Measurements from ENCODE around the gene TRIL.

Gene TRIL, protein sequence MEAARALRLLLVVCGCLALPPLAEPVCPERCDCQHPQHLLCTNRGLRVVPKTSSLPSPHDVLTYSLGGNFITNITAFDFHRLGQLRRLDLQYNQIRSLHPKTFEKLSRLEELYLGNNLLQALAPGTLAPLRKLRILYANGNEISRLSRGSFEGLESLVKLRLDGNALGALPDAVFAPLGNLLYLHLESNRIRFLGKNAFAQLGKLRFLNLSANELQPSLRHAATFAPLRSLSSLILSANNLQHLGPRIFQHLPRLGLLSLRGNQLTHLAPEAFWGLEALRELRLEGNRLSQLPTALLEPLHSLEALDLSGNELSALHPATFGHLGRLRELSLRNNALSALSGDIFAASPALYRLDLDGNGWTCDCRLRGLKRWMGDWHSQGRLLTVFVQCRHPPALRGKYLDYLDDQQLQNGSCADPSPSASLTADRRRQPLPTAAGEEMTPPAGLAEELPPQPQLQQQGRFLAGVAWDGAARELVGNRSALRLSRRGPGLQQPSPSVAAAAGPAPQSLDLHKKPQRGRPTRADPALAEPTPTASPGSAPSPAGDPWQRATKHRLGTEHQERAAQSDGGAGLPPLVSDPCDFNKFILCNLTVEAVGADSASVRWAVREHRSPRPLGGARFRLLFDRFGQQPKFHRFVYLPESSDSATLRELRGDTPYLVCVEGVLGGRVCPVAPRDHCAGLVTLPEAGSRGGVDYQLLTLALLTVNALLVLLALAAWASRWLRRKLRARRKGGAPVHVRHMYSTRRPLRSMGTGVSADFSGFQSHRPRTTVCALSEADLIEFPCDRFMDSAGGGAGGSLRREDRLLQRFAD
- long read RNA-seq, result 0 reads

DNA sequence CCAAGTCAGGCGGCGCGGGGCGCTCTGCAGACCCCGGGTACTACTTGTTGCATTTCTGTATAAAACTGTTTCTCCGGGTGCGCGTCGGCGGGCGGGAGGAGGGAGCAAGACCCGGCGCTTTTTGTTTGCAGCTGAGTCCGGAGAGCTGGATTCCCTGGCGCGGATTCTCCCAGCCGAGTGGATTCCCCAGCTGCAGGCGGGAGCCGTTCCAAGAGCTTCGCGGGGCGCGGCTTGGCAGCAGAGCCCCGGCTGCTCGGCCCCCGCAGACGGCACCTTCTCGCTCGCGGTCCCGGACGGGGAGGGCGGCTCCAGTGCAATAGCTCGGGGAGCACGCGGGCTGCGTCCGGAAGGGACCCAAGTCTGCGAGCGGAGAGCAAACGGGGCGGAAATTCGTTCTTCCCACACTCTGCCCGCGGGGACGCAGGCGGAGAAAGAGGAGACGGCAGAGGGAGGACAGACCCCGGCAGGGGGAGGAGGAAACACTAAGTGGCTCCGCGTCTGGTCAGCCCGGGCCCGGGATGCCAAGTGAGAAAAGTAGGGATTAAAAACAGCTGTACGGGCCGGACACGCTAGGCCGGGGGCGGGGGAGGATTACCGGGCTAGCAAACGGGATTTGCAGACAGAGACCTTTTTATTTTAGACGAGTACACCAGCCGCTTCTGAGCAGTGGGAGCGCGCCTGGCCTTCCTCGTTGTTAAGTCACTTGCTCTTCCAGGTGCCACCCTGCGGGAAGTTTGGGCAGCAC is at the start of gene TRIL:
Gene TRIL (minus strand): TSS at position 96 of the 745 bp plus-strand sequence. CDS start 284 bp downstream, outside the sequence.
- Histone ChIP-seq H3K27ac (replicated peaks) (no peak within 1 kb of the TSS), H3K4me3 (replicated peaks; ENCODE audit: insufficient read depth, low read length) (no peak within 1 kb of the TSS), H3K27me3 (ENCODE audit: insufficient read depth, poor library complexity, severe bottlenecking) (peaks cover 52% of the 10 kb centered on the region)
- TF ChIP-seq, protein P1, sequence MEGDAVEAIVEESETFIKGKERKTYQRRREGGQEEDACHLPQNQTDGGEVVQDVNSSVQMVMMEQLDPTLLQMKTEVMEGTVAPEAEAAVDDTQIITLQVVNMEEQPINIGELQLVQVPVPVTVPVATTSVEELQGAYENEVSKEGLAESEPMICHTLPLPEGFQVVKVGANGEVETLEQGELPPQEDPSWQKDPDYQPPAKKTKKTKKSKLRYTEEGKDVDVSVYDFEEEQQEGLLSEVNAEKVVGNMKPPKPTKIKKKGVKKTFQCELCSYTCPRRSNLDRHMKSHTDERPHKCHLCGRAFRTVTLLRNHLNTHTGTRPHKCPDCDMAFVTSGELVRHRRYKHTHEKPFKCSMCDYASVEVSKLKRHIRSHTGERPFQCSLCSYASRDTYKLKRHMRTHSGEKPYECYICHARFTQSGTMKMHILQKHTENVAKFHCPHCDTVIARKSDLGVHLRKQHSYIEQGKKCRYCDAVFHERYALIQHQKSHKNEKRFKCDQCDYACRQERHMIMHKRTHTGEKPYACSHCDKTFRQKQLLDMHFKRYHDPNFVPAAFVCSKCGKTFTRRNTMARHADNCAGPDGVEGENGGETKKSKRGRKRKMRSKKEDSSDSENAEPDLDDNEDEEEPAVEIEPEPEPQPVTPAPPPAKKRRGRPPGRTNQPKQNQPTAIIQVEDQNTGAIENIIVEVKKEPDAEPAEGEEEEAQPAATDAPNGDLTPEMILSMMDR (IDR thresholded peaks at IDR 0.05; ENCODE audit: insufficient read depth, low read length), result no peak
- TF ChIP-seq, protein P2, sequence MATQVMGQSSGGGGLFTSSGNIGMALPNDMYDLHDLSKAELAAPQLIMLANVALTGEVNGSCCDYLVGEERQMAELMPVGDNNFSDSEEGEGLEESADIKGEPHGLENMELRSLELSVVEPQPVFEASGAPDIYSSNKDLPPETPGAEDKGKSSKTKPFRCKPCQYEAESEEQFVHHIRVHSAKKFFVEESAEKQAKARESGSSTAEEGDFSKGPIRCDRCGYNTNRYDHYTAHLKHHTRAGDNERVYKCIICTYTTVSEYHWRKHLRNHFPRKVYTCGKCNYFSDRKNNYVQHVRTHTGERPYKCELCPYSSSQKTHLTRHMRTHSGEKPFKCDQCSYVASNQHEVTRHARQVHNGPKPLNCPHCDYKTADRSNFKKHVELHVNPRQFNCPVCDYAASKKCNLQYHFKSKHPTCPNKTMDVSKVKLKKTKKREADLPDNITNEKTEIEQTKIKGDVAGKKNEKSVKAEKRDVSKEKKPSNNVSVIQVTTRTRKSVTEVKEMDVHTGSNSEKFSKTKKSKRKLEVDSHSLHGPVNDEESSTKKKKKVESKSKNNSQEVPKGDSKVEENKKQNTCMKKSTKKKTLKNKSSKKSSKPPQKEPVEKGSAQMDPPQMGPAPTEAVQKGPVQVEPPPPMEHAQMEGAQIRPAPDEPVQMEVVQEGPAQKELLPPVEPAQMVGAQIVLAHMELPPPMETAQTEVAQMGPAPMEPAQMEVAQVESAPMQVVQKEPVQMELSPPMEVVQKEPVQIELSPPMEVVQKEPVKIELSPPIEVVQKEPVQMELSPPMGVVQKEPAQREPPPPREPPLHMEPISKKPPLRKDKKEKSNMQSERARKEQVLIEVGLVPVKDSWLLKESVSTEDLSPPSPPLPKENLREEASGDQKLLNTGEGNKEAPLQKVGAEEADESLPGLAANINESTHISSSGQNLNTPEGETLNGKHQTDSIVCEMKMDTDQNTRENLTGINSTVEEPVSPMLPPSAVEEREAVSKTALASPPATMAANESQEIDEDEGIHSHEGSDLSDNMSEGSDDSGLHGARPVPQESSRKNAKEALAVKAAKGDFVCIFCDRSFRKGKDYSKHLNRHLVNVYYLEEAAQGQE (IDR thresholded peaks at IDR 0.05; ENCODE audit: insufficient replicate concordance, low read depth), result no peak
- TF ChIP-seq SPI1 (IDR thresholded peaks at IDR 0.05; ENCODE audit: borderline replicate concordance, low read depth) (no peak), GABPA (IDR thresholded peaks at IDR 0.05; ENCODE audit: low read depth) (no peak), POLR2AphosphoS5 (IDR thresholded peaks at IDR 0.05; ENCODE audit: low read depth) (no peak)
- no peak for DNase-seq (ENCODE audit: low read depth in 1 of 2, low spot score in 1 of 2)

DNA sequence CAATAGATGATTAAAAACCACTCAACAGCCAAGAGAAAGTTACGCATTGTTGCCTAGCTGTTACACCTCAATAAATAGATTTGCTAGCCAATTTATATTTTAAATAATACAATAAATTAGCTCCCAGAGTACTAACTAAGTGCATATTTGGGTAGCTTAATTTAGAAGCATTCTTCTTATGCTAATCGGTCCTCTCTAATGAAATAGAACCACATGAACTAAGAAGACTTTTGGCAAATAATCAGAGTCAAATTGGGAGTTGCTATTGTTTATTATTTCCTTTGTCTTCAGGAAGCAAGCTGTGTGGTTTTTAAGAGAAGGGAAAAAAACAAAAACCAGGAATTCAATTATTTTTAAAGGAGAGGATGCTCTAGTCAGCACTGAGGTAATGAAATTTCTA is 49.0 kb upstream of the TRIL start:
- no peak overlapping the region for H3K27ac ChIP-seq (replicated peaks)
- DNase-seq (ENCODE audit: low read depth in 1 of 2, low spot score in 1 of 2), result no peak
- TF ChIP-seq SPI1 (IDR thresholded peaks at IDR 0.05; ENCODE audit: borderline replicate concordance, low read depth) (no peak), POLR2AphosphoS5 (IDR thresholded peaks at IDR 0.05; ENCODE audit: low read depth) (no peak), GABPA (IDR thresholded peaks at IDR 0.05; ENCODE audit: low read depth) (no peak)
- TF ChIP-seq, protein P1 (IDR thresholded peaks at IDR 0.05; ENCODE audit: insufficient read depth, low read length), result no peak
- H3K27me3 ChIP-seq (ENCODE audit: insufficient read depth, poor library complexity, severe bottlenecking), result no peaks in the 10 kb centered on the region
- no peak overlapping the region for H3K4me3 ChIP-seq (replicated peaks; ENCODE audit: insufficient read depth, low read length)

DNA sequence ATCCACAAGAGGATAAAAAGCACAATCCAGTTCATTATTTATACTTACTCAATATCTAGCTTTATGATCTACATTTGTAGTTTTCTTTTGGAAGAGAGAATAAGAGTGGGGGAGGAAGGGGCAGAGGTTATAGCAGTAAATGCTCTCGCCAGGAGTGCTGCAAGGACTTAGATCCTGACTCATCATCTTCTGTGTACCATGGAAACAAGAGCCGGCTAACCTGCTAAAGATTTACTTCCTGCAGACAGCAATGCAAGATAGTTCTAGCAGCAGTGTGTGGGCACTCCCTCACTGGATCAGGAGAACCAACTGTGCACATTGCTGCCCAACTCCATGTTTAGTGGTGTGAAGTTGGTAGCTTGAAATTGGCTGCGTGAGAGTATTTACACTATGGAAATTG is 47.7 kb upstream of the TRIL start:
- Histone ChIP-seq H3K4me3 (replicated peaks; ENCODE audit: insufficient read depth, low read length) (no peak overlapping the region), H3K27me3 (ENCODE audit: insufficient read depth, poor library complexity, severe bottlenecking) (no peaks in the 10 kb centered on the region), H3K27ac (replicated peaks) (no peak overlapping the region)
- DNase-seq (ENCODE audit: low read depth in 1 of 2, low spot score in 1 of 2), result no peak
- TF ChIP-seq POLR2AphosphoS5 (IDR thresholded peaks at IDR 0.05; ENCODE audit: low read depth) (no peak), GABPA (IDR thresholded peaks at IDR 0.05; ENCODE audit: low read depth) (no peak), SPI1 (IDR thresholded peaks at IDR 0.05; ENCODE audit: borderline replicate concordance, low read depth) (no peak)
- TF ChIP-seq, protein P2 (IDR thresholded peaks at IDR 0.05; ENCODE audit: insufficient replicate concordance, low read depth), result no peak
- TF ChIP-seq, protein P1 (IDR thresholded peaks at IDR 0.05; ENCODE audit: insufficient read depth, low read length), result no peak

Data from HL-60 (cell line).